GM23248 (cell line): ENCODE data around the gene PAX1.

ENCODE experiments used
- EZH2 ChIP-seq: fragments of 200-600 bp; sonication (generic); IDR thresholded peaks from 2 replicates; pipeline ENCODE4 v1.6.1; 2018; ENCODE audit warnings: antibody characterized with exemption, mild to moderate bottlenecking; ENCODE audit not compliant: insufficient read depth, poor library complexity, severe bottlenecking
- EZH2phosphoT487 ChIP-seq: fragments of 200-600 bp; sonication (generic); IDR thresholded peaks from 2 replicates; pipeline ENCODE4 v1.6.1; 2018; ENCODE audit warnings: antibody characterized with exemption, moderate library complexity, mild to moderate bottlenecking, low read depth; ENCODE audit not compliant: insufficient read depth

DNA sequence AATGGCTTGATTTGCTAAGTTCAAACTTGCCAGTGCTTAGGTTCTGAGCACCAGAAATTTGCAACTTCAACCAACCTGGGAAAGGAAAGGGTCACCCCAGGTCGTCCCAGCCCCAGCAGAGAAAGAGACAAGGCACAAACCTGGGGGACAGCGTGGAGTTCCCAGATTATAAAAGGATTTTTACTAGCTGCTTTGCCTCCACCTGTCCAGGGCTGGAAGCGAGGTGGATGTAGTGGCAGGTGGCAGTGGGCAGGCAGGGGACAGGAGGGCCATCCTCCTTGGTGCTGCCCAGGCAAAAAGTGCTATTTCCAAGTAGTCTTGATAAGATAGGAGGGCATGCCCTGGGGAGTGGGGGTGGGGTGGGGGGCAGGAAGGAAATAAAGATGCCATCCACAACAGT lies 4.9 kb downstream of the PAX1 start:
- TF ChIP-seq EZH2phosphoT487 (no peak), EZH2 (no peak)
